Fibroblast of pulmonary artery (primary cell): ENCODE results near the gene UCHL1.
"Not testable (repeated sequence)": the region's sequence is repeated elsewhere in the genome, so short reads cannot be mapped to it uniquely, and the experiment has no call there.

ENCODE experiments used
- DNase-seq: peaks from one replicate; pipeline ENCODE4 v3.0.0-alpha.2; 2010; ENCODE audit warnings: low read depth
- H3K4me3 ChIP-seq: replicated peaks from 2 replicates; pipeline ENCODE4 v1.5.1; 2011; ENCODE audit warnings: low read depth, mild to moderate bottlenecking, control low read depth, low read length, moderate library complexity
- CTCF ChIP-seq: IDR thresholded peaks from 2 replicates; pipeline ENCODE4 v1.5.1; 2011; ENCODE audit warnings: mild to moderate bottlenecking, control low read depth, low read length, inconsistent platforms; ENCODE audit errors: missing control alignments

The UCHL1 gene

DNA sequence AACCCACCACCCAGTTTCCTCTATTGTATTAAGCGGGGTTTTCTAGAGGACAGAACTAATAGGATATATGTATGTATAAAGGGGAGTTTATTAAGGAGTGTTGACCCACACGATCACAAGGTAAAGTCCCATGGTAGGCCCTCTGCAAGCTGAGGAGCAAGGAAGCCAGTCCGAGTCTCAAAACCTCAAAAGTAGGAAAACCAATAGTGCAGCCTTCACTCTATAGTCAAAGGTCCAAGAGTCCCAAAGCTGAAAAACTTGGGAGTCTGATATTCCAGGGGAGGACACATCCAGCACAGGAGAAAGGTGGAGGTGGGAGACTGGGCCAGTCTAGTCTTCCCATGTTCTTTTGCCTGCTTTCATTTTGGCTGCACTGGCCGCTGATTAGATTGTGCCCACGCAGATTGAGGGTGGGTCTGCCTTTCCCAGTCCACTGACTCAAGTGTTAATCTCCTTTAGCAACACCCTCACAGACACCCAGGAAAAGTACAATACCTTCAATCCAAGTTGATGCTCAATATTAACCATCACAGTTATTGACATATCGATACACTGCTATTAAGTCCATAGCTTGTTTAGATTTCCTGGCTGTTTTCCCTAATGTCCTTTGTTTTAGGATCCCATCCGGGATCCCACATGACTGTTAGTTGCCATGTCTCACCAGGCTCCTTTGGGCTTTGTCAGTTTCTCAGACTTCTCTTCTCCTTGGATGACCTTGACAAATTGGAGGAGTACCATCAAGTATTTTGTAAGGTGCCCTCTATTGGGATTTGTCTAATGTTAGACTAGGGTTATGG lies 12.2 kb downstream of the UCHL1 start:
- DNase-seq, result no peak
- H3K4me3 ChIP-seq, result no peak overlapping the region
- TF ChIP-seq CTCF, result no peak

DNA sequence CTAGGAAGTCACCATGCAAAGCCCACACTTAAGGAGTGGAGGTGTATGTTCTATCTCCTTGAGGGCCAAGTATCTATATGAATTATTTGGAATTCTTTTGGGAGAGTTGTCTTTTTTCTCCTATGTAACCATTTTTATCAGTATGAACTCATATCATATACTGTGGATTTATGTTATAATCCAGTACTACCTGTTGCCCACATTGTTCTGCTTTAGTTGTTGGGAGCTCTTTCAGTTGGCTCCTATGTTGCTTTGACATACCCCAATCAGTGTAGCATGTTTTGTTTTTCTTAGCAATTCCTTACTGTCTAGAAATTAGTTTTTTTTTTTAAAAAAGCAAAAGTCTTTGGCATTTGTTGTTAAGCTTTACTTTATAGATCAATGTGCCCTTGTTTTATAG lies 13.0 kb downstream of the UCHL1 start:
- H3K4me3 ChIP-seq, result no peak overlapping the region
- no peak for DNase-seq
- no peak for TF ChIP-seq CTCF

DNA sequence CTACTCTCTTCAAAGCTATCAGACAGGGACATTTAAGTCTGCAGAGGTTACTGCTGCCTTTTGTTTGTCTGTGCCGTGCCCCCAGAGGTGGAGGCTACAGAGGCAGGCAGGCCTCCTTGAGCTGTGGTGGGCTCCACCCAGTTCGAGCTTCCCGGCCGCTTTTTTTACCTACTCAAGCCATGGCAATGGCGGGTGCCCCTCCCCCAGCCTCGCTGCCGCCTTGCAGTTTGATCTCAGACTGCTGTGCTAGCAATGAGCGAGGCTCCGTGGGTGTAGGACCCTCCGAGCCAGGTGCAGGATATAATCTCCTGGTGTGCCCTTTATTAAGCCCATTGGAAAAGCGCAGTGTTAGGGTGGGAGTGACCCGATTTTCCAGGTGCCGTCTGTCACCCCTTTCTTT lies 19.2 kb downstream of the UCHL1 start:
- H3K4me3 ChIP-seq, DNase-seq: not testable (repeated sequence)

- peak; percentile 56 for DNase-seq
- H3K4me3 ChIP-seq, result no peak overlapping the region
- TF ChIP-seq CTCF, result no peak
Observed at GRCh38 chr4:41280010-41280409, 23.3 kb downstream of the UCHL1 start.

DNA sequence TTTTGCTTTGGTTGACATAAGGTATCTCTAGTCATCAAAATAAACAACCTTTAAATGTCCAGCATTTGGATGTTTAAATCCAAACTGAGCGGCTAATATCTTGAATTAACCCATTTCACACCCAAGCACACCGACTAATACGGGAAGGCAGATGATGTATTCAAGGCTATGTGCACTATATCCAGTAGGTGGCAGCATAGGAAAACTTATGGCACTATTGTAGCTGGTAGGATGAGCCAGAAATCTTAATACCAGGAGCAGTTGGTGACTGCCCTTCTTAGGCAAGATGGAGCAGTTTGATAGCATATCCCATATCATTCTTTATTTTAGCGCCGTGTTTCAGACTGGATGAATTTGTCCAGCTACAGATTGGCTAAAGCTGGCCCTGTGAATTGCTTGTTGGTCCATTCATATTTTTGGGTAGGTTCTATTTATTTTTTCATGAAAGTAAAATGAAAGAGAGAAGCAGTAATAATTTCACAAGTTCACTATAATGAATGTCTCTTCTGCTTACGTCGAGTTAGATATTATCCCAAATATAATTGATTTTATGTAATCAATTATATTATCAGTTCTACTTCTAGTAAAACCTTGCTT lies 24.4 kb downstream of the UCHL1 start:
- no peak overlapping the region for H3K4me3 ChIP-seq
- DNase-seq, result peak; percentile 87
- peak; percentile 88 for TF ChIP-seq CTCF

DNA sequence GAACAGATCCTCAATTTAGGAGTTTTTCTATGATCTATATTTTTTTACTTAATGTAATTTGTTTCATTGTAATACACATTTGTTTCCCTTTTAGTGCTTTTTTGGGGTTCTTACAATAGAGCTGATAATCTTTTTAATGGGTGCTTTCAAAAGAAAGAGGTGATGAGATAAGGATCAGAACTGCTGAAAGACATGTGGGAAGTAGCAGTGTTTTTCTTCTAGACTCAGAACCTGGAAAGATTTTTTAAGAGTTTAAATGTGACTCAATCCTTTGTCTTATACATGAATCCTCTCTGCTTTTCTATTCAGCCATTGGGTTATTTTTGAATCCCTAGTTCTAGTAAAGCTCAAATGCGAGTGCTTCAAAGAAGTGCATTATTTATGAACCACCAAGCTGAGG lies 25.6 kb downstream of the UCHL1 start:
- no peak overlapping the region for H3K4me3 ChIP-seq
- TF ChIP-seq CTCF, result no peak
- no peak for DNase-seq

DNA sequence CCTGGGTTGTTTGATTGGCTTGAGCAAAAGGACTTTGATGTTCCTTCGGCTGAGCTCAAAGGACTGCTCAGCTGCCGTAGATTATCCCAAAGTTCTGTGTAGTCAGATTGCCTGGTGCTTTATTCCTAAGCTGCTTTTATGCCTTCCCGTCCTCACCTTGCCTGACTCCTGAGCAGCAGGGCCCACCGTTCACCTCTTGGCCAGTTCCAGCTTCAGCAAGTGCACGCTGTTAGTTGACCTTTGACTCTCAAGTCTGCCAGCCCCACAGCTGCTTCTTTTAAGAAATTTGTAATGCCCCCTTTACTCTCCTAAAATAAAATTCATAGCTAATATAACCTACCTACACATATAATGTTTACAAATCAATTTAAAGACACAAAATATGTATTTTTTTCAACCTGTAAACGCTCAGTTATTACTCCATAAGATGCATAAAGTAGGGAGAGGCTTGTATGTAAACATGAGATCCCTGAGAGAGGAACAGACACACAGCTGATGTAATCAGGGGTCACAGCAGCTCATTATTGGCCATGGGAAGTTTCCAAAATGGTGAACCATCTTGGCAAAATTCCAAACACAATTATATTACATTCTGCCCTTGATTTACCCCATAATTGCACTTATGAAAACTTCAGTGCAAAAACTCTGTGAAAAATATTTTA lies 28.6 kb downstream of the UCHL1 start:
- no peak overlapping the region for H3K4me3 ChIP-seq
- no peak for DNase-seq
- no peak for TF ChIP-seq CTCF
